MM.1S (cell line): ENCODE results near the gene THOC1.

ENCODE experiments used
- CTCF ChIP-seq: fragments of 300-600 bp; sonication (generic); IDR thresholded peaks from 2 replicates; pipeline ENCODE4 v1.5.1; 2016; ENCODE audit warnings: antibody characterized with exemption, low read length, mixed read lengths
- EZH2phosphoT487 ChIP-seq: fragments of 300-600 bp; sonication (generic); IDR thresholded peaks from 2 replicates; pipeline ENCODE4 v1.6.1; 2018; ENCODE audit warnings: antibody characterized with exemption, low read length

- no peak for TF ChIP-seq EZH2phosphoT487
- TF ChIP-seq CTCF: no peak
These were observed 72.2 kb downstream of the THOC1 start for GRCh38 chr18:195651-196050.
